OCI-LY7 (cell line): ENCODE measurements around the gene KCNE4. TPM values are rescaled to one million over a fixed set of nuclear protein-coding genes. Genes with fewer than 3 reads are reported as not detected.

ENCODE experiments used
- BruUV-seq: library from RNA; stranded (reverse); fragments of 400-500 nt; replicated peaks from 2 replicates; lab custom pipeline; 2021; lab: Mats Ljungman, UMichigan
- CTCF ChIA-PET: fragments of 300-600 bp; sonication (Branson Sonifier 250); formaldehyde crosslinking; loops from one replicate; lab custom pipeline; 2022; ENCODE audit warnings: antibody characterized with exemption; ENCODE audit not compliant: unreplicated experiment; lab: Charles Lee
- POLR2A ChIA-PET: fragments of 300-600 bp; sonication (Branson Sonifier 250); formaldehyde crosslinking; loops from one replicate; lab custom pipeline; 2022; ENCODE audit warnings: antibody characterized with exemption; lab: Charles Lee
- DNase-seq: peaks from one replicate; pipeline ENCODE4 v3.0.0-alpha.2; 2015; ENCODE audit warnings: low spot score
- H2AFZ ChIP-seq: fragments of 200-600 bp; sonication (generic), shearing (Covaris generic); 2 replicates; pipeline ENCODE4 v1.6.1; 2014; ENCODE audit warnings: mild to moderate bottlenecking, antibody characterized with exemption, low read length, moderate library complexity
- H3K27ac ChIP-seq: fragments of 200-600 bp; sonication (generic); 2 replicates; pipeline ENCODE4 v1.5.1; 2014; ENCODE audit warnings: mixed run types, low read depth, mild to moderate bottlenecking, moderate library complexity, low read length, inconsistent platforms; ENCODE audit not compliant: poor library complexity, severe bottlenecking
- H3K36me3 ChIP-seq: fragments of 200-600 bp; sonication (generic); 2 replicates; pipeline ENCODE4 v1.6.1; 2014; ENCODE audit warnings: mild to moderate bottlenecking, antibody characterized with exemption, low read length, moderate library complexity, mixed read lengths; ENCODE audit not compliant: insufficient read depth
- H3K4me1 ChIP-seq: fragments of 200-600 bp; sonication (generic); 2 replicates; pipeline ENCODE4 v1.5.1; 2014; ENCODE audit warnings: mild to moderate bottlenecking, low read length; ENCODE audit not compliant: insufficient read depth, poor library complexity, severe bottlenecking
- H3K4me2 ChIP-seq: fragments of 200-600 bp; sonication (generic); 2 replicates; pipeline ENCODE4 v1.6.1; 2014; ENCODE audit warnings: mild to moderate bottlenecking, low read length
- H3K4me3 ChIP-seq: fragments of 200-600 bp; sonication (generic); 2 replicates; pipeline ENCODE4 v1.5.1; 2014; ENCODE audit warnings: mild to moderate bottlenecking, low read depth, low read length; ENCODE audit not compliant: poor library complexity, severe bottlenecking
- H3K79me2 ChIP-seq: fragments of 200-600 bp; sonication (generic); 2 replicates; pipeline ENCODE4 v1.6.1; 2016; ENCODE audit warnings: low read depth, mild to moderate bottlenecking, low read length, moderate library complexity, mixed read lengths; ENCODE audit not compliant: insufficient read depth
- H3K9me2 ChIP-seq: fragments of 200-600 bp; sonication (generic); 2 replicates; pipeline ENCODE4 v1.6.1; 2016; ENCODE audit warnings: mild to moderate bottlenecking, low read length, mixed read lengths; ENCODE audit not compliant: insufficient read depth
- H3K9me3 ChIP-seq: fragments of 200-600 bp; sonication (generic); 2 replicates; pipeline ENCODE4 v1.6.1; 2014; ENCODE audit warnings: mild to moderate bottlenecking, mixed run types, low read length, mixed read lengths
- H4K20me1 ChIP-seq: fragments of 200-600 bp; sonication (generic); 2 replicates; pipeline ENCODE4 v1.6.1; 2014; ENCODE audit warnings: mild to moderate bottlenecking, antibody characterized with exemption, low read length, moderate library complexity, mixed read lengths; ENCODE audit not compliant: insufficient read depth
- CTCF ChIP-seq: fragments of 200-600 bp; sonication (generic); conservative IDR thresholded peaks from 2 replicates; pipeline ENCODE4 v1.5.1; 2014; ENCODE audit warnings: mild to moderate bottlenecking, antibody characterized with exemption, low read length, moderate library complexity, mixed read lengths
- EZH2phosphoT487 ChIP-seq: fragments of 200-600 bp; sonication (generic); IDR thresholded peaks from 2 replicates; pipeline ENCODE4 v1.6.1; 2018; ENCODE audit warnings: low read depth, borderline replicate concordance, mild to moderate bottlenecking, mixed run types, antibody characterized with exemption, low read length, moderate library complexity, mixed read lengths
- intact Hi-C: fragments of 100-400 bp; cut with micrococcal nuclease; formaldehyde crosslinking; loops from one replicate; pipeline ENCODE4 v1.10.0; 2022; ENCODE audit not compliant: unreplicated experiment
- total RNA-seq, 2 experiments: library from RNA; depleted of rRNA in 1 of 2; stranded (reverse); fragments of >200 nt in 1 of 2; shearing (Covaris generic) in 1 of 2; gene quantifications; 2 replicates each; pipeline ENCODE4 v1.2.3, GENCODE V29; 2014 to 2022

The KCNE4 gene
- total RNA-seq, 2 experiments from 2014 or later = not detected

GRCh38 chr2:223069988-223070387, 18.0 kb downstream of the KCNE4 start:
- Histone ChIP-seq H3K9me3 (no peaks in the 10 kb centered on the region), H3K36me3 (no peaks in the 10 kb centered on the region), H3K9me2 (no peaks in the 10 kb centered on the region), H3K4me3 (no peak overlapping the region), H3K4me2 (no peak overlapping the region), H3K79me2 (no peaks in the 10 kb centered on the region), H3K27ac (no peak overlapping the region), H4K20me1 (no peaks in the 10 kb centered on the region), H2AFZ (no peak overlapping the region), H3K4me1 (no peaks in the 10 kb centered on the region)
- TF ChIP-seq CTCF (no peak), EZH2phosphoT487 (no peak)
- CTCF ChIA-PET = no interaction called here
- POLR2A ChIA-PET = no interaction called here
- intact Hi-C loops = no loop called here
- BruUV-seq = no TSS peak
- DNase-seq = no peak

- no peaks in the 10 kb centered on the region for H3K79me2 ChIP-seq
- intact Hi-C loops = no loop called here
- ChIA-PET POLR2A (no interaction called here), CTCF (no interaction called here)
- no peaks in the 10 kb centered on the region for H3K36me3 ChIP-seq
- H3K4me3 ChIP-seq = no peak overlapping the region
- no peak for DNase-seq
- H3K9me2 ChIP-seq = no peaks in the 10 kb centered on the region
- H3K9me3 ChIP-seq = no peaks in the 10 kb centered on the region
- no TSS peak for BruUV-seq
- H2AFZ ChIP-seq = no peak overlapping the region
- H3K4me1 ChIP-seq = no peaks in the 10 kb centered on the region
- H3K4me2 ChIP-seq = no peak overlapping the region
- H3K27ac ChIP-seq = no peak overlapping the region
- no peaks in the 10 kb centered on the region for H4K20me1 ChIP-seq
- TF ChIP-seq CTCF = no peak
- no peak for TF ChIP-seq EZH2phosphoT487
Measured at GRCh38 chr2:223071139-223071538, 19.1 kb downstream of the KCNE4 start.

GRCh38 chr2:223072826-223073225, 20.8 kb downstream of the KCNE4 start:
- TF ChIP-seq CTCF (no peak), EZH2phosphoT487 (no peak)
- H3K79me2 ChIP-seq = no peaks in the 10 kb centered on the region
- H3K4me1 ChIP-seq = no peaks in the 10 kb centered on the region
- no peak overlapping the region for H3K27ac ChIP-seq
- no TSS peak for BruUV-seq
- H3K9me3 ChIP-seq = no peaks in the 10 kb centered on the region
- H3K9me2 ChIP-seq = no peaks in the 10 kb centered on the region
- no peaks in the 10 kb centered on the region for H3K36me3 ChIP-seq
- DNase-seq = no peak
- intact Hi-C loops = no loop called here
- ChIA-PET POLR2A (interaction anchor here (0.7 kb wide), 1 partner anchor 55 kb away, joined by 4 read pairs; no protein-coding TSS in a partner anchor), CTCF (no interaction called here)
- H3K4me2 ChIP-seq = no peak overlapping the region
- H4K20me1 ChIP-seq = no peaks in the 10 kb centered on the region
- no peak overlapping the region for H3K4me3 ChIP-seq
- H2AFZ ChIP-seq = no peak overlapping the region
